Measurements from ENCODE around the gene GNB1.

GNB1 gene

GRCh38 chr1:1920057-1920607 lies 29.2 kb upstream of the GNB1 start:
- H3K9me3 ChIP-seq (ENCODE audit: low read length) = no peaks in the 10 kb centered on the region
- peaks cover 3% of the 10 kb centered on the region for H3K4me1 ChIP-seq (ENCODE audit: insufficient read depth, low read length)
- H3K4me3 ChIP-seq (ENCODE audit: low read length) = no peak overlapping the region

DNA sequence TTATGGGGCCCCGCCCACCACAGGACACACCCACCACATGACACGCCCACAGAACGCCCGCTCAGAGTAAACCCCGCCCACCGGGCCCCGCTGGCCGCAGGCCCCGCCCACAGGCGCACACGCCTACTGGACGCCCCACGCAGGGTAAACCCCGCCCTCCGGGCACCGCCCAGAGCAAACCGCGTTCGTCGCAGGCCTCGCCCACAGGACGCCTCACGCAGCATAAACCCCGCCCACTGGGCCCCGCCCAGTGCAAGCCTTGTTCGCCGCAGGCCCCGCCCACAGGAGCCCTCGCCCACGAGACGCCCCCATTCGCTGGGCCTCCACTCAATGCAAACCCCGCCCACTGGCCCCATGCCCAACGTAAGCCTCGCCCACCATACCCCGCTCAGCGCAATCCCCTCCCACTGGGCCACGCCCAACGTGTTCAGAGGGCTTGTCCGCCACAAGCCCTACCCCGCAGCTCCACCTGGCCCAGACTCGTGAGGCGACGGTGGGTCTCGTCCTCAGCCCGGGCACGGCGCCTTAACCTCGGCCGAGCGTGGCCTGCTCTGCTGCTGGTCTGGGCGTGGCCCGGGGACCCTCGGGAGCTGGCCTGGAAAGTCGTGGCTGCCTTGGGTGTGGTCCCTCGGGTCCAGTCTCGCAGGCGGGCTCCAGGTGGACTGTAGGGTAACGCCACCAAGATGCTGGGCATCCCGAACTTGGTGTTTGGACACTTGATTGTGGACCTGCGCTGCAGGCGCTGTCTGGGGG lies 28.6 kb upstream of the GNB1 start:
- peak overlapping the region; percentile 39 for H3K4me3 ChIP-seq (ENCODE audit: low read length)
- no peaks in the 10 kb centered on the region for H3K9me3 ChIP-seq (ENCODE audit: low read length)
- no peak overlapping the region for H2AFZ ChIP-seq (ENCODE audit: low read depth, low read length)
- peaks cover 24% of the 10 kb centered on the region for H3K27me3 ChIP-seq (ENCODE audit: insufficient read depth, low read length)
- peaks cover 3% of the 10 kb centered on the region for H3K4me1 ChIP-seq (ENCODE audit: insufficient read depth, low read length)
- H3K36me3 ChIP-seq (ENCODE audit: insufficient read depth, low read length) = no peaks in the 10 kb centered on the region

More at GRCh38 chr1:1920057-1920607, 29.2 kb upstream of the GNB1 start:
- peaks cover 24% of the 10 kb centered on the region for H3K27me3 ChIP-seq (ENCODE audit: insufficient read depth, low read length)
- H3K36me3 ChIP-seq (ENCODE audit: insufficient read depth, low read length) = no peaks in the 10 kb centered on the region
- no peak overlapping the region for H2AFZ ChIP-seq (ENCODE audit: low read depth, low read length)

DNA sequence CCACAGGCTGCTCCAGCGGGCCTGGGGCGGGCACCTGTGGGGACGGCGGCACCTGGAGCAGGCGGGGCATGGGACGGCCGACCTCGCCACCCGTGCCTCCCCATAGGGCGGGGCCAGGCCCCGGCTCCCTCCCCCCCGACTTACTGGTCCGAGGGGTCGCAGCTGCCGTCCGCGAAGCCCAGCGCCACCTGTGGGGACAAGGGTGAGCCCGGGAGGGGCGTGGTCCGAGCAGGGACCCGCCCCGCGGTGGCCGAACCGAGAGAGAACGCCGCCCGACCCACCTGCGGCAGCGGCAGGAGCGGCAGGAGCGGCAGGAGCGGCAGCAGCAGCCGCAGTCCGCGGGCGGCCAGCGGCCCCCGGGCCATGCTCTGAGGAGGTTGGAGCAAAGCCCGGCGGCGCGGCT lies 28.0 kb upstream of the GNB1 start, which contains the start of gene TMEM52:
TSS of gene TMEM52 (minus strand) at position 379 of the 403 bp plus-strand sequence. CDS start at position 365, 14 bp downstream.
- Histone ChIP-seq H3K27me3 (ENCODE audit: insufficient read depth, low read length) (peaks cover 29% of the 10 kb centered on the region), H3K36me3 (ENCODE audit: insufficient read depth, low read length) (no peaks in the 10 kb centered on the region), H3K9me3 (ENCODE audit: low read length) (no peaks in the 10 kb centered on the region), H3K4me1 (ENCODE audit: insufficient read depth, low read length) (peaks cover 3% of the 10 kb centered on the region), H3K4me3 (ENCODE audit: low read length) (peak within 1 kb of the TSS; percentile 39), H2AFZ (ENCODE audit: low read depth, low read length) (no peak within 1 kb of the TSS)

DNA sequence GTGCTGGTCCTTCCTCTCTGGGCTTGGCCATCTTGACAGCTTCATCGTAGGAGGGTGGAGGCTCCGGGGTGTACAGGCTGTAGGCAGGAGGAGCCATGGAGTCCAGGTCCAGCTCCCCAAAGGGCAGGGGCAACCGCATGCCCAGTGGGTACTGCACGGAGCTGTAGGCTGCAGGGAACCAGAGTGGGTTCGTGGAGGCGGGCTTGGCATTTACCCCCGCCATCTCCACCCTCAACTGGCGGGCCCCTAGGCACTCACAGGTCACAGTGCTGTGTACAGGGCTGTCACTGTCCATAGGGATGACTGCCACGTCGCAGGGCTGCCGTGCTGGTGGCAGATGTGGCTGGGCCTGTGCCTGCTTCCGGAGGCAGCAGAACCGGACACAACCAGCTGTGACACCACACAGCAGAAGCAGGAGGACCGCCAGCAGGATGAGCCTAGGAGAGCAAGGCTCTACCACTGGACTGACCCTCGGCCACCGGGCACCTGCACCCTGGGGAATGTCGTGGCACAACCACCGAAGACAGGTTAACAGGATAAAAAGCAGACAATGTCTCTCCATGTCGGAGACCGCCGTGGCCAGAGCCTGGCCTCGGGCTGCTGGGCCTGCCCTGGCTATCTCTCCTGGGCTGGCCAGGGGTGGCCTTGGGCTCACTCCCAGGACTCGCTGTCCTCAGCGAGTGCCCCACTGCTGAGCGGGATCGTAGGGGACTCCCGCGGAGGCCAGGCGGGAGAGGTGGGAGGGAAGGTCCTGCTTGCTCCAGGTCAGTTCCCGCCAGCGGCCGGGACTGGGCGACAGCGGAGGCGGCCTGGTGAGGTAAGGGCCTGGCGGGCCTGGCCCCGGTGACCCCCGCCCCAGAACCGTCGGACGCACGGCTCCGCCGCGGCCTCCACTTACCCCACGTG lies 27.4 kb upstream of the GNB1 start:
- H3K9me3 ChIP-seq (ENCODE audit: low read length) = no peaks in the 10 kb centered on the region
- no peaks in the 10 kb centered on the region for H3K36me3 ChIP-seq (ENCODE audit: insufficient read depth, low read length)
- no peak overlapping the region for H2AFZ ChIP-seq (ENCODE audit: low read depth, low read length)
- H3K27me3 ChIP-seq (ENCODE audit: insufficient read depth, low read length) = peaks cover 31% of the 10 kb centered on the region
- peaks cover 3% of the 10 kb centered on the region for H3K4me1 ChIP-seq (ENCODE audit: insufficient read depth, low read length)
- H3K4me3 ChIP-seq (ENCODE audit: low read length) = peak overlapping the region; percentile 39

GRCh38 chr1:1917304-1917976 lies 26.6 kb upstream of the GNB1 start:
- no peaks in the 10 kb centered on the region for H3K36me3 ChIP-seq (ENCODE audit: insufficient read depth, low read length)
- H3K9me3 ChIP-seq (ENCODE audit: low read length) = no peaks in the 10 kb centered on the region
- H3K27me3 ChIP-seq (ENCODE audit: insufficient read depth, low read length) = peaks cover 31% of the 10 kb centered on the region
- no peak overlapping the region for H3K4me3 ChIP-seq (ENCODE audit: low read length)
- peaks cover 3% of the 10 kb centered on the region for H3K4me1 ChIP-seq (ENCODE audit: insufficient read depth, low read length)
- H2AFZ ChIP-seq (ENCODE audit: low read depth, low read length) = no peak overlapping the region

DNA sequence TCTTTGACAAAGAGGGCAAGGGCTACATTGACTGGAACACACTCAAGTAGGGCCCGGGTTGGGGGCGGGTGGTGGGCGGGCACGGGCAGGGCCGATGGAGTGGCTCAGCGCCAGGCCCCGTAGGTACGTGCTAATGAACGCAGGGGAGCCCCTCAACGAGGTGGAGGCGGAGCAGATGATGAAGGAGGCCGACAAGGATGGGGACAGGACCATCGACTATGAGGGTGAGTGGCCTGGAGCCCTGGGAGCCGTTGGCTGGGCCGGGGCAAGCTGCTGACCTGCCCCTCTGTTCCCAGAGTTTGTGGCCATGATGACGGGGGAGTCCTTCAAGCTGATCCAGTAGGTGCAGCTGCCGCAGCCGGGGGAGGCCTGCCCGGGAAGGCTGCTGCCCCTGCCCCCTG lies 26.0 kb upstream of the GNB1 start:
- no peaks in the 10 kb centered on the region for H3K36me3 ChIP-seq (ENCODE audit: insufficient read depth, low read length)
- H3K4me1 ChIP-seq (ENCODE audit: insufficient read depth, low read length) = peaks cover 3% of the 10 kb centered on the region
- H3K27me3 ChIP-seq (ENCODE audit: insufficient read depth, low read length) = peaks cover 31% of the 10 kb centered on the region
- H3K9me3 ChIP-seq (ENCODE audit: low read length) = no peaks in the 10 kb centered on the region
- no peak overlapping the region for H2AFZ ChIP-seq (ENCODE audit: low read depth, low read length)
- H3K4me3 ChIP-seq (ENCODE audit: low read length) = no peak overlapping the region

DNA sequence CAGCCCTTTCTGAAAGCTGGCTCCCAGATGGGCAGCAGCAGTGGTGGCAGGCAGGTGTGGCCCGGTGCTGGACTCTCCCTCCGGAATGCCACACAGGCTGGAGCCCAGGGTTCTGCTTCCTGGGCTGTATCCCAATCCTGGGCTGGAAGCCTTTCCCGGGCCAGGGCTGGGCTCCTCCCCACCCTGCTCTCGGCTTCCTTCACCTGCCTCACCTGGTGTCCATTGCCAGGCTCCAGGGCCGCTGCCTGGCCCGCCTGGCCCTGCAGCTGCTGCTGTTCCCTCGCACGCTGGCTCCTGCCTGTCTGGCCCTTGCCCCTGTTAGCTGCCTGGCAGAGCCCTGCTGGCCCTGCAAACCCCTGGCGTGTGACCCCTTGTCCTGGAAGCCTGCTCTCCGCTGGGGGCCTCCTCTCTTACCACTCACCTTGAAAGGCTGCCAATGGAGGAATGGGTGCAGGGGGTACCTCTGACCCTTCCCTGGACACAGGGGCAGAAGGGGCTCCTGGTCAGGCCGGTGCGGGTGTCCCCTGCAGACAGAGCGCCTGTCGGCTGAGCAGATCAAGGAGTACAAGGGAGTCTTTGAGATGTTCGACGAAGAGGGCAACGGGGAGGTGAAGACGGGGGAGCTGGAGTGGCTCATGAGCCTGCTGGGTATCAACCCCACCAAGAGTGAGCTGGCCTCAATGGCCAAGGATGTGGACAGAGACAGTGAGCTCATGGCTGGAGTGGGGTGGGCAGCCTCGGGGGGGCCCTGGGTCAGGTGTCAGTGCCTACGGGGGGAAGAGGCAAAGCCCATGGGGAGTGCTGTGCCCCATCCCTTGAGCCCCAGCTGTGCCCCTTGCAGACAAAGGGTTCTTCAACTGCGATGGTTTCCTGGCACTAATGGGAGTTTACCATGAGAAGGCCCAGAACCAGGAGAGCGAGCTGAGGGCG lies 25.3 kb upstream of the GNB1 start:
- Histone ChIP-seq H3K4me3 (ENCODE audit: low read length) (no peak overlapping the region), H3K9me3 (ENCODE audit: low read length) (no peaks in the 10 kb centered on the region), H2AFZ (ENCODE audit: low read depth, low read length) (no peak overlapping the region), H3K4me1 (ENCODE audit: insufficient read depth, low read length) (peaks cover 3% of the 10 kb centered on the region), H3K36me3 (ENCODE audit: insufficient read depth, low read length) (no peaks in the 10 kb centered on the region), H3K27me3 (ENCODE audit: insufficient read depth, low read length) (peaks cover 31% of the 10 kb centered on the region)

GRCh38 chr1:1914971-1915692 lies 24.2 kb upstream of the GNB1 start, which contains the start of gene CALML6:
CALML6 (plus strand) TSS chr1:1915260; CDS start chr1:1915281, 21 bp downstream.
- H3K4me1 ChIP-seq (ENCODE audit: insufficient read depth, low read length) = peaks cover 3% of the 10 kb centered on the region
- H2AFZ ChIP-seq (ENCODE audit: low read depth, low read length) = no peak within 1 kb of the TSS
- H3K27me3 ChIP-seq (ENCODE audit: insufficient read depth, low read length) = peaks cover 31% of the 10 kb centered on the region
- H3K4me3 ChIP-seq (ENCODE audit: low read length) = no peak within 1 kb of the TSS
- no peaks in the 10 kb centered on the region for H3K36me3 ChIP-seq (ENCODE audit: insufficient read depth, low read length)
- H3K9me3 ChIP-seq (ENCODE audit: low read length) = no peaks in the 10 kb centered on the region

DNA sequence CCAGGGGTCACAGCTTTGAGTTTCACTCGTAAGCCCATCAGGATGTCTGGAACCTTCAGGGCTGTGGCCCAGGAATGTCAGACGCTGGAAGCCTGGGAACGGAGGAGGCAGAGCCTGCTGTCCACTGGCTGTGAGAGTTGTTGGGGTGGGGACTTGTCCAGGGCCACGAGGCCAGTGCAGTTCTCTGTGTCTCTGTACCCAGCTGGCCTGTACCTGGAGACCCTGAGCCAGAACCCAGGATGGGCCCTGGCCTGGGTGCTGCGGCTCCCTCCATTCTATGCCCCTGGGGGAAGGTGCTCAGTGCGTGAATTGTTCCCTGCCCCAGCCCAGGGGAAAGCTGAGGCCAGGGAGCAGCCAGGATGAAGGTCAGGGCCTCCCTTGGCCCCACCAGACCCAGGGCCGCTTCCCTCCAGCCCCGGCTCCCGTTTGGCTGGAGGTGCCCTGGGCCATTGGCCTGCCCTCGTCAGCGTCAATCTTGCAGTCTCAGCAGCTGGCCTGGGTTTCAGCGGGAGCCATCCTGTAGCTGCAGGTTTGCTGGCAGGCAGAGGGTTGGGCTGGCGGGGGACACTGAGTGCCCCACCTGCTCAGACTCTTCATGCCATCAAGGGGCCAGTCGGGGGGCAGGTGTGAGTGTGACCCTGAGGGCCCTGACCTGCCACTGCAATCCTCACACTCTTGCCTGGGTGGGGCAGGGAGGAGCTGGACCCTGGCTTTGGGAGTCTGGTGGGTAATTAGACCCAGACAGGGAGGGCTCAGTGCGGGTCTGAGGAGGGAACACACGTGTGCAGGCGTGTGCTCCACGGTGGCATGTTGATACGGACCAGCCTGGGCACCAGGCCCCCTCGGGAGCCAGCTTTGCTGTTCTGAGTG lies 23.4 kb upstream of the GNB1 start:
- H3K9me3 ChIP-seq (ENCODE audit: low read length) = no peaks in the 10 kb centered on the region
- no peak overlapping the region for H2AFZ ChIP-seq (ENCODE audit: low read depth, low read length)
- H3K27me3 ChIP-seq (ENCODE audit: insufficient read depth, low read length) = peaks cover 31% of the 10 kb centered on the region
- peaks cover 3% of the 10 kb centered on the region for H3K4me1 ChIP-seq (ENCODE audit: insufficient read depth, low read length)
- H3K4me3 ChIP-seq (ENCODE audit: low read length) = no peak overlapping the region
- H3K36me3 ChIP-seq (ENCODE audit: insufficient read depth, low read length) = no peaks in the 10 kb centered on the region

DNA sequence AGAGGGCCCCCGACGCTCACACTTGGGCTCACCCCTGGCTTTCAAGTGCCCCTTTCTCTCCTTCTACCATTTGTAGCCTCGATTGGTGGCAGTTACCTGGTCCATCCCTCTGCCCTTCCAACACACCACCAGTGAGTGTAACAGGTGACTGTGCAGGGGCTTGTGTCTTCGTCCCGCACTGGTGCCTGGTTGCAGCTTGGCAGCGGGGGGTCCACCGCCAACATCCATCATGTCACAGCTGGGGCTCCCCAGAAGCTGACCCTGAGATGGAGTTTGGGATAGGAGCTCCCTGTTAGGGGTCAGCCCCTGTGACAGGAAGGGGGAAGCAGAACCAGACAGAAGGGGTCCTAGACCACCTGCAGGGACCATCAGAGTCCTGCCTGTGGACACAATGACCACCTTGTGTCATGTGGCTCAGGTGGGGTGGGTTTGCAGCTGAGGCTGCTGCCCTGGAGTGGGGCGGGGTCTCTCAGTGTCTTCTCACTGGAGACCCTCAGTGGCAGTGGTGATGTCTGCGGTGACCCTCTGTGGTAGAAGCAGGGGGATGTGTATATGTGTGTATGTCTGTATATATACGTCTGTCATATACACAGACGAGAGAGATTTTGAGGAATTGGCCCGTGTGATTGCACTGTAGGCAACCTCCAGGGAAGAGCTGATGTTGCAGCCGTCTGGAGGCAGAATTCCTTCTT lies 20.6 kb upstream of the GNB1 start:
- Histone ChIP-seq H3K27me3 (ENCODE audit: insufficient read depth, low read length) (peaks cover 17% of the 10 kb centered on the region), H3K4me1 (ENCODE audit: insufficient read depth, low read length) (peaks cover 9% of the 10 kb centered on the region), H3K4me3 (ENCODE audit: low read length) (no peak overlapping the region), H2AFZ (ENCODE audit: low read depth, low read length) (no peak overlapping the region), H3K36me3 (ENCODE audit: insufficient read depth, low read length) (no peaks in the 10 kb centered on the region), H3K9me3 (ENCODE audit: low read length) (no peaks in the 10 kb centered on the region)
